Neural cell (in vitro differentiated cells): ENCODE measurements around the gene ZNF14. TPM values are rescaled to one million over a fixed set of nuclear protein-coding genes. Genes with fewer than 3 reads are reported as not detected.

Experiments used
- H2AFZ ChIP-seq: fragments of 200-600, 300-800 bp; sonication (generic), shearing (Covaris generic); 2 replicates; pipeline ENCODE4 v1.6.0; 2014; ENCODE audit warnings: low read depth, mild to moderate bottlenecking, antibody characterized with exemption, low read length, moderate library complexity
- H3F3A ChIP-seq: fragments of 200-600 bp; shearing (Covaris generic); 2 replicates; pipeline ENCODE4 v1.6.1; 2016; ENCODE audit warnings: mild to moderate bottlenecking, moderate library complexity, mixed read lengths, antibody characterized with exemption, low read length; ENCODE audit not compliant: insufficient read depth, poor library complexity, severe bottlenecking
- H3K27ac ChIP-seq: fragments of 200-600, 300-800 bp; sonication (generic), shearing (Covaris generic); 2 replicates; pipeline ENCODE4 v1.5.1; 2014; ENCODE audit warnings: mild to moderate bottlenecking, low read length, moderate library complexity
- H3K27me3 ChIP-seq: fragments of 300-800, 200-600 bp; sonication (generic), shearing (Covaris generic); 2 replicates; pipeline ENCODE4 v1.6.0; 2014; ENCODE audit warnings: mild to moderate bottlenecking, low read depth, low read length, moderate library complexity; ENCODE audit not compliant: insufficient read depth
- H3K36me3 ChIP-seq: fragments of 300-800, 200-600 bp; sonication (generic), shearing (Covaris generic); 2 replicates; pipeline ENCODE4 v1.5.1; 2014; ENCODE audit warnings: mild to moderate bottlenecking, antibody characterized with exemption, low read length, moderate library complexity; ENCODE audit not compliant: insufficient read depth
- H3K4me2 ChIP-seq: fragments of 300-800, 200-600 bp; sonication (generic), shearing (Covaris generic); 2 replicates; pipeline ENCODE4 v1.6.0; 2014; ENCODE audit warnings: mild to moderate bottlenecking, low read length
- H3K4me3 ChIP-seq: fragments of 300-800, 200-600 bp; sonication (generic), shearing (Covaris generic); 2 replicates; pipeline ENCODE4 v1.5.1; 2014; ENCODE audit warnings: mild to moderate bottlenecking, low read length, moderate library complexity
- H3K79me2 ChIP-seq: fragments of 200-600 bp; shearing (Covaris generic); replicated peaks from 2 replicates; pipeline ENCODE4 v1.6.0; 2014; ENCODE audit warnings: mild to moderate bottlenecking, low read length, moderate library complexity; ENCODE audit not compliant: insufficient read depth
- H3K9ac ChIP-seq: fragments of 300-800, 200-600 bp; sonication (generic), shearing (Covaris generic); 2 replicates; pipeline ENCODE4 v1.6.1; 2016; ENCODE audit warnings: mild to moderate bottlenecking, low read length, mixed read lengths
- H3K9me2 ChIP-seq: fragments of 200-600 bp; shearing (Covaris generic); 2 replicates; pipeline ENCODE4 v1.6.1; 2016; ENCODE audit warnings: mild to moderate bottlenecking, low read length, mixed read lengths; ENCODE audit not compliant: insufficient read depth
- H3K9me3 ChIP-seq: fragments of 200-600, 300-800 bp; sonication (generic), shearing (Covaris generic); 2 replicates; pipeline ENCODE4 v1.6.1; 2016; ENCODE audit warnings: mild to moderate bottlenecking, mixed run types, low read length, moderate library complexity, mixed read lengths
- H4K20me1 ChIP-seq: fragments of 200-600 bp; shearing (Covaris generic); 2 replicates; pipeline ENCODE4 v1.6.1; 2016; ENCODE audit warnings: mild to moderate bottlenecking, mixed run types; ENCODE audit not compliant: insufficient read depth
- CTCF ChIP-seq: fragments of 450-650 bp; IDR thresholded peaks from 2 replicates; pipeline ENCODE4 v1.5.1; 2014; ENCODE audit warnings: antibody characterized with exemption, mild to moderate bottlenecking, moderate library complexity; ENCODE audit not compliant: poor library complexity, severe bottlenecking
- EP300 ChIP-seq: fragments of 450-650 bp; conservative IDR thresholded peaks from 2 replicates; pipeline ENCODE4 v1.6.1; 2014; ENCODE audit warnings: antibody characterized with exemption, mild to moderate bottlenecking, moderate library complexity; ENCODE audit not compliant: poor library complexity, severe bottlenecking
- EZH2 ChIP-seq: fragments of 200-600, 300-800 bp; shearing (Covaris generic), sonication (generic); IDR thresholded peaks from 2 replicates; pipeline ENCODE4 v1.6.1; 2014; ENCODE audit warnings: antibody characterized with exemption, low read length, borderline replicate concordance, mild to moderate bottlenecking; ENCODE audit not compliant: insufficient read depth, poor library complexity, severe bottlenecking
- MXI1 ChIP-seq: fragments of 450-650 bp; conservative IDR thresholded peaks from 2 replicates; pipeline ENCODE4 v1.6.1; 2014; ENCODE audit warnings: antibody characterized with exemption, mild to moderate bottlenecking; ENCODE audit not compliant: poor library complexity, severe bottlenecking
- POLR2AphosphoS5 ChIP-seq: IDR thresholded peaks from 2 replicates; pipeline ENCODE4 v1.6.1; 2012
- RAD21 ChIP-seq: fragments of 450-650 bp; conservative IDR thresholded peaks from 2 replicates; pipeline ENCODE4 v1.6.1; 2014; ENCODE audit warnings: antibody characterized with exemption, mild to moderate bottlenecking, moderate library complexity
- REST ChIP-seq: IDR thresholded peaks from 2 replicates; pipeline ENCODE4 v1.6.1; 2012; ENCODE audit warnings: borderline replicate concordance
- SMC3 ChIP-seq: fragments of 450-650 bp; conservative IDR thresholded peaks from 2 replicates; pipeline ENCODE4 v1.6.1; 2014; ENCODE audit warnings: antibody characterized with exemption, mild to moderate bottlenecking, moderate library complexity; ENCODE audit not compliant: poor library complexity
- TAF1 ChIP-seq: IDR thresholded peaks from 2 replicates; pipeline ENCODE4 v1.6.1; 2012; ENCODE audit warnings: low read depth
- polyA plus RNA-seq: library from polyadenylated mRNA; depleted of rRNA; stranded (reverse); fragments of >200 nt; gene quantifications from 2 replicates; pipeline ENCODE4 v1.2.3, GENCODE V29; 2014

ZNF14 gene
- polyA plus RNA-seq, 1 donor from 2014 or later: 8.2 TPM

GRCh38 chr19:19661675-19662251 is 71.1 kb downstream of the ZNF14 start:
- H3K9ac ChIP-seq: no peak overlapping the region
- H3K79me2 ChIP-seq: peaks cover 21% of the 10 kb centered on the region
- peak overlapping the region; percentile 49 for H3K4me2 ChIP-seq
- H3F3A ChIP-seq: no peaks in the 10 kb centered on the region
- H3K9me2 ChIP-seq: no peaks in the 10 kb centered on the region
- H3K4me3 ChIP-seq: peak overlapping the region; percentile 83
- TF ChIP-seq EZH2: no peak
- TF ChIP-seq REST: no peak
- no peak for TF ChIP-seq CTCF
- no peak for TF ChIP-seq TAF1
- TF ChIP-seq POLR2AphosphoS5: no peak
- TF ChIP-seq RAD21: no peak
- no peak for TF ChIP-seq SMC3
- TF ChIP-seq EP300: no peak
- TF ChIP-seq MXI1: no peak
- H3K27ac ChIP-seq: no peak overlapping the region
- no peak overlapping the region for H2AFZ ChIP-seq
- H3K27me3 ChIP-seq: no peaks in the 10 kb centered on the region
- H3K9me3 ChIP-seq: no peaks in the 10 kb centered on the region
- no peaks in the 10 kb centered on the region for H4K20me1 ChIP-seq
- H3K36me3 ChIP-seq: no peaks in the 10 kb centered on the region

GRCh38 chr19:19661141-19661674 is 71.7 kb downstream of the ZNF14 start:
- no peaks in the 10 kb centered on the region for H4K20me1 ChIP-seq
- H3K4me3 ChIP-seq: peak overlapping the region; percentile 83
- no peaks in the 10 kb centered on the region for H3K27me3 ChIP-seq
- no peak overlapping the region for H3K27ac ChIP-seq
- peaks cover 21% of the 10 kb centered on the region for H3K79me2 ChIP-seq
- no peaks in the 10 kb centered on the region for H3K9me3 ChIP-seq
- H3K9me2 ChIP-seq: no peaks in the 10 kb centered on the region
- TF ChIP-seq CTCF (no peak), SMC3 (no peak), RAD21 (no peak), TAF1 (no peak), POLR2AphosphoS5 (no peak), MXI1 (no peak), REST (no peak), EZH2 (no peak), EP300 (no peak)
- H3F3A ChIP-seq: no peaks in the 10 kb centered on the region
- H3K4me2 ChIP-seq: no peak overlapping the region
- H2AFZ ChIP-seq: no peak overlapping the region
- no peak overlapping the region for H3K9ac ChIP-seq
- H3K36me3 ChIP-seq: no peaks in the 10 kb centered on the region
